ENCODE results near the gene ANKRD13B.

ANKRD13B gene

GRCh38 chr17:29622337-29623282 is 29.7 kb downstream of the ANKRD13B start, which contains the start of gene CORO6:
CORO6 (minus strand) TSS chr17:29622912; CDS start chr17:29621421, 1,491 bp downstream.
- ATAC-seq (peak; percentile 51), DNase-seq (ENCODE audit: low spot score in 2 of 2) (peak; percentile 53 to 77)
- Mint-ChIP-seq H3K4me1 (peaks cover 44% of the 10 kb centered on the region), H3K9me3 (no peaks in the 10 kb centered on the region), H3K4me3 (peak within 1 kb of the TSS; percentile 72), H3K27ac (peak within 1 kb of the TSS; percentile 64), H3K36me3 (peaks cover 35% of the 10 kb centered on the region)

GRCh38 chr17:29623283-29623647 is 30.3 kb downstream of the ANKRD13B start:
- ATAC-seq: no peak

GRCh38 chr17:29624586-29624985 is 31.7 kb downstream of the ANKRD13B start:
- Mint-ChIP-seq H3K4me1 (peaks cover 58% of the 10 kb centered on the region), H3K9me3 (no peaks in the 10 kb centered on the region), H3K4me3 (no peak overlapping the region), H3K27ac (peak overlapping the region; percentile 43), H3K36me3 (peaks cover 46% of the 10 kb centered on the region)
- peak; percentile 64 for ATAC-seq
- DNase-seq (ENCODE audit: low spot score in 2 of 2): no peak

More at GRCh38 chr17:29623283-29623647, 30.3 kb downstream of the ANKRD13B start:
- Mint-ChIP-seq H3K4me3 (peak overlapping the region; percentile 72), H3K9me3 (no peaks in the 10 kb centered on the region), H3K27ac (peak overlapping the region; percentile 64), H3K4me1 (peaks cover 46% of the 10 kb centered on the region), H3K36me3 (peaks cover 34% of the 10 kb centered on the region)
- no peak for DNase-seq (ENCODE audit: low spot score in 2 of 2)

- H3K9me3 Mint-ChIP-seq: no peaks in the 10 kb centered on the region
- ATAC-seq: no peak
- no peak overlapping the region for H3K4me3 Mint-ChIP-seq
- peaks cover 64% of the 10 kb centered on the region for H3K4me1 Mint-ChIP-seq
- peaks cover 52% of the 10 kb centered on the region for H3K36me3 Mint-ChIP-seq
- no peak for DNase-seq (ENCODE audit: low spot score in 2 of 2)
- peak overlapping the region; percentile 84 for H3K27ac Mint-ChIP-seq
Measured at GRCh38 chr17:29625037-29625750, 32.3 kb downstream of the ANKRD13B start.

- Mint-ChIP-seq H3K27ac (peak overlapping the region; percentile 84), H3K4me1 (peaks cover 53% of the 10 kb centered on the region), H3K9me3 (no peaks in the 10 kb centered on the region), H3K4me3 (no peak overlapping the region), H3K36me3 (peaks cover 70% of the 10 kb centered on the region)
- ATAC-seq (no peak), DNase-seq (ENCODE audit: low spot score in 2 of 2) (no peak)
Measured at GRCh38 chr17:29627951-29628350, 35.0 kb downstream of the ANKRD13B start.

GRCh38 chr17:29628644-29629043 is 35.7 kb downstream of the ANKRD13B start:
- Mint-ChIP-seq H3K4me3 (no peak overlapping the region), H3K9me3 (no peaks in the 10 kb centered on the region), H3K4me1 (peaks cover 46% of the 10 kb centered on the region), H3K27ac (peak overlapping the region; percentile 84), H3K36me3 (peaks cover 72% of the 10 kb centered on the region)
- DNase-seq (ENCODE audit: low spot score in 2 of 2) (no peak), ATAC-seq (no peak)

- no peak for ATAC-seq
- peak overlapping the region; percentile 84 for H3K27ac Mint-ChIP-seq
Measured at GRCh38 chr17:29629839-29630238, 36.9 kb downstream of the ANKRD13B start.

GRCh38 chr17:29630630-29631193 is 37.8 kb downstream of the ANKRD13B start:
- peaks cover 76% of the 10 kb centered on the region for H3K36me3 Mint-ChIP-seq

More at GRCh38 chr17:29629839-29630238, 36.9 kb downstream of the ANKRD13B start:
- H3K9me3 Mint-ChIP-seq: no peaks in the 10 kb centered on the region
- peaks cover 40% of the 10 kb centered on the region for H3K4me1 Mint-ChIP-seq
- no peak for DNase-seq (ENCODE audit: low spot score in 2 of 2)
- no peak overlapping the region for H3K4me3 Mint-ChIP-seq
- H3K36me3 Mint-ChIP-seq: peaks cover 76% of the 10 kb centered on the region

GRCh38 chr17:29633886-29634285 is 41.0 kb downstream of the ANKRD13B start:
- H3K9me3 Mint-ChIP-seq: no peaks in the 10 kb centered on the region
- no peak overlapping the region for H3K4me3 Mint-ChIP-seq
- peak overlapping the region; percentile 30 for H3K27ac Mint-ChIP-seq
- no peak for DNase-seq (ENCODE audit: low spot score in 2 of 2)
- peaks cover 80% of the 10 kb centered on the region for H3K36me3 Mint-ChIP-seq
- peaks cover 18% of the 10 kb centered on the region for H3K4me1 Mint-ChIP-seq
- ATAC-seq: no peak

More at GRCh38 chr17:29630630-29631193, 37.8 kb downstream of the ANKRD13B start:
- no peak for DNase-seq (ENCODE audit: low spot score in 2 of 2)
- Mint-ChIP-seq H3K27ac (peak overlapping the region; percentile 30), H3K9me3 (no peaks in the 10 kb centered on the region), H3K4me1 (peaks cover 32% of the 10 kb centered on the region), H3K4me3 (no peak overlapping the region)
- no peak for ATAC-seq

- no peak overlapping the region for H3K4me3 Mint-ChIP-seq
- no peaks in the 10 kb centered on the region for H3K9me3 Mint-ChIP-seq
- H3K27ac Mint-ChIP-seq: peak overlapping the region; percentile 52
- DNase-seq (ENCODE audit: low spot score in 2 of 2) (no peak), ATAC-seq (no peak)
- peaks cover 20% of the 10 kb centered on the region for H3K4me1 Mint-ChIP-seq
- H3K36me3 Mint-ChIP-seq: peaks cover 64% of the 10 kb centered on the region
Measured at GRCh38 chr17:29640413-29640812, 47.5 kb downstream of the ANKRD13B start.

GRCh38 chr17:29640981-29641642 is 48.2 kb downstream of the ANKRD13B start:
- H3K36me3 Mint-ChIP-seq: peaks cover 64% of the 10 kb centered on the region
- peaks cover 25% of the 10 kb centered on the region for H3K4me1 Mint-ChIP-seq
- peak overlapping the region; percentile 86 for H3K27ac Mint-ChIP-seq
- DNase-seq (ENCODE audit: low spot score in 2 of 2) (no peak), ATAC-seq (no peak)
- no peaks in the 10 kb centered on the region for H3K9me3 Mint-ChIP-seq
- H3K4me3 Mint-ChIP-seq: no peak overlapping the region

- ATAC-seq (no peak), DNase-seq (ENCODE audit: low spot score in 2 of 2) (no peak)
- peaks cover 25% of the 10 kb centered on the region for H3K4me1 Mint-ChIP-seq
- no peak overlapping the region for H3K4me3 Mint-ChIP-seq
- peaks cover 64% of the 10 kb centered on the region for H3K36me3 Mint-ChIP-seq
- no peaks in the 10 kb centered on the region for H3K9me3 Mint-ChIP-seq
- peak overlapping the region; percentile 86 for H3K27ac Mint-ChIP-seq
Measured at GRCh38 chr17:29642171-29642611, 49.3 kb downstream of the ANKRD13B start.

- no peak overlapping the region for H3K4me3 Mint-ChIP-seq
- ATAC-seq (no peak), DNase-seq (ENCODE audit: low spot score in 2 of 2) (no peak)
- H3K4me1 Mint-ChIP-seq: peaks cover 25% of the 10 kb centered on the region
- H3K9me3 Mint-ChIP-seq: no peaks in the 10 kb centered on the region
- peak overlapping the region; percentile 63 for H3K27ac Mint-ChIP-seq
- H3K36me3 Mint-ChIP-seq: peaks cover 72% of the 10 kb centered on the region
Measured at GRCh38 chr17:29643817-29644160, 50.9 kb downstream of the ANKRD13B start.

- Mint-ChIP-seq H3K36me3 (peaks cover 79% of the 10 kb centered on the region), H3K4me1 (peaks cover 13% of the 10 kb centered on the region), H3K27ac (peak overlapping the region; percentile 58), H3K4me3 (no peak overlapping the region), H3K9me3 (no peaks in the 10 kb centered on the region)
- DNase-seq (ENCODE audit: low spot score in 2 of 2) (no peak), ATAC-seq (no peak)
Measured at GRCh38 chr17:29645515-29646051, 52.7 kb downstream of the ANKRD13B start.

Measured in stimulated activated effector memory CD8-positive, alpha-beta T cell treated with anti-CD3 and anti-CD28 coated beads, Interleukin-12 subunit alpha, Interleukin-12 subunit beta, amount 100 ng/mL, for 72 hours (primary cell).